HG02642 (cell line): ENCODE results near the gene CYTH3.
"Not testable (repeated sequence)": the region's sequence is repeated elsewhere in the genome, so short reads cannot be mapped to it uniquely, and the experiment has no call there.

Source experiments
- ATAC-seq: cut with Tn5 transposase; IDR thresholded peaks from one replicate; pipeline ENCODE4 v1.9.1; 2021; ENCODE audit warnings: mild to moderate bottlenecking; ENCODE audit not compliant: unreplicated experiment, poor library complexity

Gene CYTH3

DNA sequence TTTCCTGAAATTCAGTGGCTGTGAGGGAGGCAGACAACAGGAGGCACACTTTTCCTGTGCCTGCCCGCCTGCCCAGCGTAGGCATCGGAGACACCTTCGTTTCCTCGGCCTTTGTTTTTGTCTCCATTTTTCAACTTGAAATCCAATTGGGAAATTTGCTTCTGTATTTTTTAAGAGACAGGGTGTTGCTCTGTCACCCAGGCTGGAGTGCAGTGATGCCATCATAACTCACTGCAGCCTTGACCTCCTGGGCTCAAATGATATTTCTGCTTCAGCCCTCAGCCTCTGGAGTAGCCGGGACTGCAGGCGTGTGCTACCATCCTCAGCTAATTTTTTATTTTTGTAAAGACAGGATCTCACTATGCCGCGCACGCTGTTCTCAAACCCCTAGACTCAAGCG, 116.8 kb downstream of the CYTH3 start:
- ATAC-seq = no peak

DNA sequence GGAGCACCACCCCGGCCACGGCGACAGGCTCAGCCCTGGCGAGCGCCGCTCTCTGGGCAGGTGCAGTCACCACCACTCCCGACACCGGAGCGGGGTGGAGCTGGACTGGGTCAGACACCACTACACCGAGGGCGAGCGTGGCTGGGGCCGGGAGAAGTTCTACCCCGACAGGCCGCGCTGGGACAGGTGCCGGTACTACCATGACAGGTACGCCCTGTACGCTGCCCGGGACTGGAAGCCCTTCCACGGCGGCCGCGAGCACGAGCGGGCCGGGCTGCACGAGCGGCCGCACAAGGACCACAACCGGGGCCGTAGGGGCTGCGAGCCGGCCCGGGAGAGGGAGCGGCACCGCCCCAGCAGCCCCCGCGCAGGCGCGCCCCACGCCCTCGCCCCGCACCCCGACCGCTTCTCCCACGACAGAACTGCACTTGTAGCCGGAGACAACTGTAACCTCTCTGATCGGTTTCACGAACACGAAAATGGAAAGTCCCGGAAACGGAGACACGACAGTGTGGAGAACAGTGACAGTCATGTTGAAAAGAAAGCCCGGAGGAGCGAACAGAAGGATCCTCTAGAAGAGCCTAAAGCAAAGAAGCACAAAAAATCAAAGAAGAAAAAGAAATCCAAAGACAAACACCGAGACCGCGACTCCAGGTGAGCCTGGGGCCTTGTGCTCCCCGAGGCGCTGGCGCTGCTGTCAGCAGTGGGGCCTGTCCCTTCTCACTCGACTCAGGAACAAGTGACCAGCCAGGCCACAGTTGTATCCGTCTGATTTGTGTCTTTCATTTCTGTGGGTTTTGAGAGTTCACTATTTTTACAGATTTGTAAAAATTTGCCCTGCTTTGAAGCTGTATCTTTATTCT, 117.7 kb downstream of the CYTH3 start:
- ATAC-seq = no peak

DNA sequence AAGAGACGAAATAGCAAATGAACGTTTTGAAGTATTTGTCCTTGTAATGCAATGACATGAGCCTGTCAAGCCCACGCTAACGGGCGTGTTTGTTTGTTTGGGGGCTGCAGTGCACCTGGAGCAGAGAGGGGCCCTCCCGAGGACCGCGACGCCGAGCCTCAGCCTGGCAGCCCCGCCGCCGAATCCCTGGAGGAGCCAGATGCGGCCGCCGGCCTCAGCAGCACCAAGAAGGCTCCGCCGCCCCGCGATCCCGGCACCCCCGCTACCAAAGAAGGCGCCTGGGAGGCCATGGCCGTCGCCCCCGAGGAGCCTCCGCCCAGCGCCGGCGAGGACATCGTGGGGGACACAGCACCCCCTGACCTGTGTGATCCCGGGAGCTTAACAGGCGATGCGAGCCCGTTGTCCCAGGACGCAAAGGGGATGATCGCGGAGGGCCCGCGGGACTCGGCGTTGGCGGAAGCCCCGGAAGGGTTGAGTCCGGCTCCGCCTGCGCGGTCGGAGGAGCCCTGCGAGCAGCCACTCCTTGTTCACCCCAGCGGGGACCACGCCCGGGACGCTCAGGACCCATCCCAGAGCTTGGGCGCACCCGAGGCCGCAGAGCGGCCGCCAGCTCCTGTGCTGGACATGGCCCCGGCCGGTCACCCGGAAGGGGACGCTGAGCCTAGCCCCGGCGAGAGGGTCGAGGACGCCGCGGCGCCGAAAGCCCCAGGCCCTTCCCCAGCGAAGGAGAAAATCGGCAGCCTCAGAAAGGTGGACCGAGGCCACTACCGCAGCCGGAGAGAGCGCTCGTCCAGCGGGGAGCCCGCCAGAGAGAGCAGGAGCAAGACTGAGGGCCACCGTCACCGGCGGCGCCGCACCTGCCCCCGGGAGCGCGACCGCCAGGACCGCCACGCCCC, 118.5 kb downstream of the CYTH3 start:
- no peak for ATAC-seq

DNA sequence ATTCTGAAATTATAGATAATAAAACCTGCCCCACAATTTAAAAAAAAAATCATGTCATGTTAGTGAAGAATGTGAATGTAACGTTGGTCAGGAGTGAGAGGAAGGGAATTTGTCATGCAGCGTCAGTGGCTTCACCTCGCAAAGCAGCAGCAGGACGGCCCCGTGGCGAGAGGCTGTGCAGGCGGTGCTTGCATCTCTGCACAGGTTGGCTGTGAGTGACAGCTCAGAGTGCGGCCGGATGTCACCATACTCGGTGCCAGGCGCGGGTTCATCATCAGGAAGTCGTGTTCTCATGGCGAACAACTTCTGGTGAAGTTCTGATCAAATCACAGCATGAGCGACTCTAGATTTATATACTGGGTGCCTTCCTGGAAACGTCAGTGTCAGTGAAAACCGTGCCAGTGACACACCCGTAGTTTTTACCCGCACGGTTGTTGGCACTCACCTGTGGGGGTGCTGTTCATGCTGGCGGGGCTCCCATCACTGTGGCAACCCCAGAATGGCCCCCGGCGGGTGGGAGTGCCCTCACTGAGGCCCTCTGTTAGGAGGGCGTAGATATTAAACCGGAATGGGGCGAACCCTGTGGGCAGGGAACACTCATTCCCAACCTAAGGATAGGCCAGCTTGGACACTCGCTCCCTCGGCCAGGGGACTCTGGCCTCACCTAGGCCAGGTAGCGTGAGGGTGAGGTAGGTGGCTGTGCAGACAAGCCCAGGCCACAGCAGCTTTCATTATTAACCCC, 120.3 kb downstream of the CYTH3 start:
- no peak for ATAC-seq

DNA sequence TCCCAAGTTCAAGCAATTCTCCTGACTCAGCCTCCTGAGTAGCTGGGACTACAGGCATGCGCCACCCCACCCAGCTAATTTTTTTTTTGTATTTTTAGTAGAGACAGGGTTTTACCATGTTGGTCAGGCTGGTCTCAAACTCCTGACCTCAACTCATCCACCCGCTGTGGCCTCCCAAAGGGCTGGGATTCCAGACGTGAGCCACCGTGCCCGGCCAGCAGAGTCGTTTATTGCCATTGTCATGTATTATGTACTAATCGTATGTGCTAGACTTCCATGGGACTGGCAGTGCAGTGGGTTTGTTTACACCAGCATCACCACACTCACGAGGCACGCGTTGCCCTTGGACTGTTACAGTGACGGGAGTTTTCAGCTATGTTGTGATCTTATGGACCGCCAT, 120.9 kb downstream of the CYTH3 start:
- ATAC-seq = not testable (repeated sequence)

DNA sequence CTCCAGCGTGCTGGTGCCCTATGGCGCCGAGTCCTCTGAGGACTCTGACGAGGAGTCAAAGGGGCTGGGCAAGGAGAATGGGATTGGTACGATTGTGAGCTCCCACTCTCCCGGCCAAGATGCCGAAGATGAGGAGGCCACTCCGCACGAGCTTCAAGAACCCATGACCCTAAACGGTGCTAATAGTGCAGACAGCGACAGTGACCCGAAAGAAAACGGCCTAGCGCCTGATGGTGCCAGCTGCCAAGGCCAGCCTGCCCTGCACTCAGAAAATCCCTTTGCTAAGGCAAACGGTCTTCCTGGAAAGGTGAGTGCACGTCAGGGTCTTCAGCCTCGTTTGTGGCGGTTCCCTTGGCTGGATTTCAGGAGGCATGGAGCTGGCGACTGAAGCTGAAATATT, 122.4 kb downstream of the CYTH3 start:
- ATAC-seq = no peak

DNA sequence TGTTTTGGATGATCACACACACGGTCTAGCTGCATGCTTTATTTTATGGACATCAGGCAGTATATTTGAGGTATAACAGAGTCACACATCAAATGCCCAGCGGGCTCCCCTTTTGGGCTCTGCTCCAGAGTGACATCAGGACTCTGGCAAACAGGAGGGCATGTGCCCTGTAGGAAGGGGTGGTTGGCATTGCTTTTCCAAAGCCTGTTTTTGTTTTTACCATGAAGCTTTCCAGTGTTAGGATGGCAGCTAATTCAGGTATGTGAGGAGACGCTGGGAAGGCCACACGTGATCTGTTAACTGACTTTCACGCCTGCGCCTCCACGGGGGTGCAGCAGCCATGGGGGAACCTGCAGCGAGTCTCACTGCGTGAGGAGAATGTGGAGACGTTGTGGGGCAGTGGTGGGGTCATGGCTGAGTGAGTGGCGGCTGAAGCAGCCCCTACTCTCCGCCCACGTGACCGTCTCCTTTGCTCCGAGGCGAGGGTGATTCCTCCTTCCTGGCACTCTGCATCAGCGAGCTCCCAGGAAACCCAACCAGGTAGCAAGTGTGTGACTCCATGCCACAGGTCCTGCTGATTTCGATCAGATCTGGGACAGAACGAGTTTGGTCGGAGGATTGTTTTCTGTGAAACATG, 123.6 kb downstream of the CYTH3 start:
- no peak for ATAC-seq

DNA sequence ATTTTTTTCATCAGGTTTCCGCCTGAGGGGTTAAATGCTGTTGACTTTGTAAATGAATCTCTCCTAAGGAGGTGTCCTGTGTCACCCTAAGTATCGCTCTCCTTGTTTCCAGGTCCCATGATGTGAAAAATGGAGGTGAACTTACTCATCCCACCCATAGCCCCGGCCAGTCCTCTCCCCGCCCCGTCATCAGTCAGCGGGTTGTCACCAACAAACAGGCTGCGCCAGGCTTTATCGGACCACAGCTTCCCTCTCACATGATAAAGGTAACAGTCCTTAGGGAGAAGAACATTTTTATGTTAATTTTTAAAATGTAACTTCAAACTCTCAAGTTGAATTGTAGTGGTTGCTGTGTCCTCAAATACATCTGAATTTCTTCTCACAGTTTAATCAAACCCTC, 124.8 kb downstream of the CYTH3 start:
- ATAC-seq = no peak

DNA sequence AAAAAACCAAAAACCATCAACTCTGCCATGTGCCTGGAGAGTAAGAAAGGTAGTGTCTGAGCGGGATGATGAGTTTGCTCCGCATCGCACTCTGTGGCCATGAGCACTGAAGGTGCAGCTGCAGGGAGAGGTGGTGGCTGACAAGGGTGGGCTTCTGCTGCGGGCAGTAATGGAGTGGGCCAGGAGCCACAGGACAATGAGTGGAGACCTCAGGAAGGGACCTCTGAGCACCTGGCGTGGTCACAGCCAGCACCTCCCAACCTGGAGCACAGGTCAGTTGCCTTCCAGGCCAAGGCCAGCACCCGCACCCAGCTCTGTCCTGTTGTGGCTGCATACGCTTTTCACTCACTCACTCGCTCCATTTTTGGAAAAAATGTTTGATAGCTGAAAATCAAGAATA, 125.8 kb downstream of the CYTH3 start:
- no peak for ATAC-seq

DNA sequence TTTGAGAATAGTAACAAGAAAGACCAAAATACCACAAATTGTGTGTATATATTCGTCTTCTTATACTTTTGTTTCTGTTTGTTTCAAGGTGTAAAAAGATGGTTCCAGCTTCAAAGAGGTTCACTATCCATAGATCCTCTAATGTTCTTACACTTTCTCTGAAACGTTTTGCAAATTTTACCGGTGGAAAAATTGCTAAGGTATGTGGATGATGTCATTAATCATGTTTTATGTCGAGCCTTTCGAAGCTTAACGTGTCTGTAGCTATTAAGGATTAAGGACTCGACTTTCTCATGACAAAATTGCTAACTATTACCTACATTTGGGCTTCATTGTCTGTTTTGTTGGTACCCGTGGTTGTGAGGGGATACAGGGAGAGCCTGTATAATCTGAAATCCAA, 128.4 kb downstream of the CYTH3 start:
- no peak for ATAC-seq

DNA sequence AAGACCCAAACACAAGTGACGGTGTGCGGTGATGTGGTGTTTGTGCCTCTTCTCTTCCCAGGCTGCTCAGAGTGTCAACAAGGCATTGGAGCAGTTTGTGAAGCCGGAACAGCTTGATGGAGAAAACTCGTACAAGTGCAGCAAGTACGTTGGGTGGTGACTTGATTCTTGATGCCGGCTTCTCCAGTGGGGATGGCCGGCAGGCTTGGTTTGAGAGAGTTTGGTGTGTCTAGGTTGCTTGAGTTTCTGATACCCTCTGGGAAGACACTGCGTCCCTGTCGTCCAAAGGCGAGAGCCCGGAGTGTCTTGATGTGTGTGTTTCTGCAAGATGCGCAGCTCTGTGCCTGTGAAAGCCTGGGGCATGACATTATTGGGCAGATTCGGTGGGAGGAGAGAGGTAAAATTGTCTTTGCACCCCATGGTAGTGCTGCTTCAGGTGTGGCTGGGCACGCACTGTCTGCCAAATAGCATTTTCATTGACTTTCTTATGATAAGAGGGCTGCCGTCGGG, 129.5 kb downstream of the CYTH3 start:
- no peak for ATAC-seq

DNA sequence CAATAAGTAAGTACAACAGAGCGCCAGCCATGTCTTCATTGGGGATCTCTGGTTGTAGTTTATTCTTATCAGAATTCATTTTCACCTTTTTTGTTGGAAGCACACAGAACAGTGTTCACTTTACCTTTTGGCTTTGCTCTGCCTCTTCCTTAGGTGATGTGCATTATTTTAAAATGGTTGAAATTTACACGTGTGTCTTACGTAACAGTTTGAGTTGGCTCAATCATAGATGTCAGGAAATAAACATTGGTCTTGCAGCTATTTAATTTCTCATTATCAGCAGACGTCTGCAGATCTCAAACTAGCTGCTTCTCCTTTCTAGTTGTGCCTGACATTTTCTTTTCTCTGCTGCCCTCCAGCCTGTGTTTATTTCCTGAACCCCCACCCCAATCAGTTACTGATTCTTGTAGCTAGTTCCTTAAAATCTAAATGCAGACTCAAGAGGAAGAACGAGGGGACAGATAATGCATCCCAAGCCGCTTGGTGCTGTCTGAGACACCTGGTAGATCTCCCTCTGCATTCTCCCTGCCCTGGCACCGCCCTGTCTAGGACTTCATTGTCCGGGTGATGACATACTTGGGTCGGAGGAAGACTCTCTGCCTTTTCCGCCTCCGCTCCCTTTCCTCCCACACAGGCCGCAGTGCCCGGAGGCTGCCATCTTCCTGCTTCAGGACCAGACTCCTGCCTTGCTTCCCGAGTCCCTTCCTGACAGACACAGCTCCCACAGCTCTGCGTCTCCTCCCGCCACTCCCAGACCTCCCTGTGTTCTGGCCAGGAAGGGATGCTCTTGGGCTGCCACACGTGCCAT, 133.0 kb downstream of the CYTH3 start:
- no peak for ATAC-seq

DNA sequence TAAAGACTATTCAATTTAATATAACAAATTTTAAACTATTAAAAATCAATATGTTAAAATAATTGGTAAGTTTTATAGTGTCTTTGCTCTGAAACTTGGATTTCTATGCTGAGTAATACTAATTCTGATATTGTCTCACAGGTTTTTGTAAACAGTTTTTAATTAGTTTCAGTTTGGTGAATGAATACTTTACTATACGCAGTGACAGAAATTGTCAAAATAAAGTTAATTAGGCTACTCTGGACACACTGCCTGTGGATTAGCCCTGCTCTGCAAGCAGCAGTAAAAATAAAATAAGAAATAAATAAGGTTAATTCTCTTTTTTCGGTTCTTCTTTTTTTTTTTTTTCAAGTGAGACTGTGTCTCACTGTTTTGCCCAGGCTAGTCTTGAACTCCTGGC, 135.9 kb downstream of the CYTH3 start:
- no peak for ATAC-seq

DNA sequence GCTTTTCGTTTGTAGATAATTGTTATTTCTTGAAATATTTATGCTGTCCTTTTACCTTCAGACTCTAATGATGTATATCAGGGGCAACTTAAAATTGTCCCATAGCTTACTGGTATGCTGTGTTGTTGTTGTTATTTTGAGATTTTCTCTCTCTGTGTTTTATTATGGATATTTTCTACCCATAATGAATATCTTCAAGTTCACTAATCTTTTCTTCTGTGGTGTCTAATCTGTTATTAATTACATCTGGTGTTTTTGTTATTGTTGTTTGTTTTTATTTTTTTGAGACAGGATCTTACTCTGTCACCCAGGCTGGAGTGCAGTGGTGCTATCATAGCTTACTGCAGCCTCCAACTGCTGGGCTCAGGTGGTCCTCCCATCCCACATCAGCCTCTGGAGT, 139.2 kb downstream of the CYTH3 start:
- ATAC-seq = no peak

DNA sequence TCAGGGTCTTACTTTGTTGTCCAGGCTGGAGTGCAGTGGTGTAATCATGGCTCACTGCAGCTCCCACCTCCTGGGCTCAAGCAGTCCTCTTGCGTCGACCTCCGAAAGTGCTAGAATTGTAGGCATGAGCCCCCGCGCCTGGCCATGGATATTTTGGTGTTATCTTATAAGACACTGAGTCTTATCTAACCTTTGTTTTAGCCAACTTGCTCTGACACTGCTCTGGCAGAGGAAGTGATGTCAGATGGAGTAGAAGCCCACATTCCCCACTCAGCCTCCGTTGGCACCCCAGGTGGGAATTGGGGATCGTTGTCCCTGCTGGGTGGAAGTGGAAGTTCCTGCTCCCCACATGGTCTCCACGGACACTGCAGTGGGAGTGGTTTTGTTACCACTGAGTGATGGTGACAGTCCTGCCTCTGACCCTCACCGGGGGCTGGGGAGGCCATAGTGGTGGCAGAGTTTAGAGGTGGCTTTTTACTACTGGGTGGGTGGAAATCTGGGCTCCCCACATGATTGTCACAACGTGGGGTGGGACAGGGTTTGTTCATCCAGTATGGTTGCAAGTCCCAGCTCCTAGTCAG, 142.3 kb downstream of the CYTH3 start:
- ATAC-seq = no peak

DNA sequence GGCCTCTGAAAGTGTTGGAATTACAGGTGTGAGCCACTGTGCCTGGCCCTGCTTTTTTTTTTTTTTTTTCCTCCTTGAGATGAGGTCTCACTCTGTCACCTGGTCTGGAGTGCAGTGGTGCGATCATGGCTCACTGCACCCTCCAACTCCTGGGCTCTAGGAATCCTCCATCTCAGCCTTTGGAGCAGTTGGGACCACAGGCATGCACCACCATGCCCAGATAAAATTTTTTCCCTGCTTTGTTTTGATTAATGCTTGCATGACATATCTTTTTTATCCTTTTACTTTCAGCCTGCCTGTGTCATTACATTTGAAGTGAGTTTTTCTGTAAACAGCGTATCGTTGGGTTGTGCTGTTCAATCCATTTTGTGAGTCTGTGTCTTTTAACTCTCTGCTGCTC, 144.2 kb downstream of the CYTH3 start:
- ATAC-seq = no peak

DNA sequence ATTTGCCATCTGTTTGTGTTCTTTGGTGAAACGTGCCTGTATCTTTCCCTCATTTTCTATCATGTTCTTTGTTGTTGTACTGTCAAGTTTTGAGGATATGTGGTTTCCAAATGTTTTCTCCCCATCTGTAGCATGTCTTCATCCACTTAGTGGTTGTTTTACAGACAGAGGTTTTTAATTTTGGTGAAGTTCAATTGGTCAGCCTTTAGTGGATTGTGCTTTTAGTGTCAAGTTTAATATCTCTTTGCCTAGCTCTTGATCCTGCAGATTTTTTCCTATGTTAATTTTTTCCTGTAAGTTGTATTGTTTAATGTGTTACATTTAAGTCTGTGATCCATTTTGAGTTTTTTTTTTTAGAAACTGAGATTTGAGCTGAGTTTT, 145.3 kb downstream of the CYTH3 start:
- no peak for ATAC-seq

DNA sequence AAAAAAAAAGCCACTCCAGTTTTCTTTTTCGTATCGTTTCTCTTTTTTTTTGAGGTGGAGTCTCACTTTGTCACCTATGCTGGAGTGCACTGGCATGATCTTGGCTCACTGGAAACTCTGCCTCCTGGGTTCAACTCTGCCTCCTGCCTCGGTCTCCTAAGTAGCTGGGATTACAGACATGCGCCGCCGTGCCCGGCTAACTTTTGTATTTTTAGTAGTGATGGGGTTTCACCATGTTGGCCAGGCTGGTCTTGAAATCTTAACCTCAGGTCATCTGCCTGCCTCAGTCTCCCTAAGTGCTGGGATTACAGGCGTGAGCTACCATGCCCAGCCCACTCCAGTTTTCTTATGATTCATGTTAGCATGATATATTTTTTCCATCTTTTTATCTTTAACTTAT, 148.6 kb downstream of the CYTH3 start:
- ATAC-seq = no peak

DNA sequence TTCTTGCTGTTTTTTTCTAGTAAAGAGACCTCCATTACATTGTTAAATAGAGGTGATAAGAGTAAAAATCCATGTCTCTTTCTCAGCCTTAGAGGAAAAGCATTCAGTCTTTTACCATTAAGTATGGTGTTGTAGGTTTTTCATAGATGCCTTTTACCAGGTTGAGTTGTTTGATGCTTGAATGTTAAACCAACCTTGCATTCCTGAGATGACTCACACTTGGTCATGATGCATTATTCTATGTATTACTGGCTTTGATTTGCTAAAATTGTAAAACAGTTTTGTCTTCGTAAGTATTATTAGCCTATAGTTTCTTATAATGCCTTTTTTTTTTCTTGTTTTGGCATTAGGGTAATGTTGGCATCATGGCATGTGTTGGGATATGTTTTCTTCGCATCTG, 151.3 kb downstream of the CYTH3 start:
- ATAC-seq = no peak
